Measurements from ENCODE around the gene SPATA25. TPM values are rescaled to one million over a fixed set of nuclear protein-coding genes. Genes with fewer than 3 reads are reported as not detected.

The SPATA25 gene
- total and polyA plus RNA-seq, 2 experiments from 2014 or later: 0.41 to 5.6 TPM

GRCh38 chr20:45867819-45868176 lies 19.6 kb downstream of the SPATA25 start:
- Histone ChIP-seq H3K36me3 (replicated peaks; ENCODE audit: insufficient read depth, low read depth) (no peaks in the 10 kb centered on the region), H4K20me1 (ENCODE audit: insufficient read depth, poor library complexity, severe bottlenecking) (no peaks in the 10 kb centered on the region), H3K27ac (peak overlapping the region; percentile 67), H3K27me3 (no peaks in the 10 kb centered on the region), H3K9me3 (ENCODE audit: low read depth) (no peaks in the 10 kb centered on the region), H2AFZ (no peak overlapping the region), H3K9me2 (replicated peaks; ENCODE audit: insufficient read depth) (no peaks in the 10 kb centered on the region), H3K4me2 (no peak overlapping the region), H3K4me3 (no peak overlapping the region), H3K79me2 (peaks cover 10% of the 10 kb centered on the region), H3K4me1 (ENCODE audit: insufficient read depth) (no peaks in the 10 kb centered on the region)
- TF ChIP-seq EZH2phosphoT487 (IDR thresholded peaks at IDR 0.05; ENCODE audit: low read depth, severe bottlenecking, unreplicated experiment) (no peak), CTCF (IDR thresholded peaks at IDR 0.05; ENCODE audit: poor library complexity) (no peak)
- no peak for DNase-seq (ENCODE audit: low spot score)

GRCh38 chr20:45867136-45867818 lies 20.1 kb downstream of the SPATA25 start:
- Histone ChIP-seq H3K4me3 (no peak overlapping the region), H4K20me1 (ENCODE audit: insufficient read depth, poor library complexity, severe bottlenecking) (no peaks in the 10 kb centered on the region), H3K9me3 (ENCODE audit: low read depth) (no peaks in the 10 kb centered on the region), H3K9me2 (replicated peaks; ENCODE audit: insufficient read depth) (no peaks in the 10 kb centered on the region), H3K27me3 (no peaks in the 10 kb centered on the region), H3K4me1 (ENCODE audit: insufficient read depth) (no peaks in the 10 kb centered on the region), H3K36me3 (replicated peaks; ENCODE audit: insufficient read depth, low read depth) (no peaks in the 10 kb centered on the region), H3K4me2 (no peak overlapping the region), H3K27ac (peak overlapping the region; percentile 67), H3K79me2 (peaks cover 10% of the 10 kb centered on the region), H2AFZ (no peak overlapping the region)
- DNase-seq (ENCODE audit: low spot score): no peak
- 79% methylated on average over 6 of the region's 6 CpGs for WGBS (ENCODE audit: low lambda C conversion rate, missing lambda C conversion rate)
- no peak for TF ChIP-seq EZH2phosphoT487 (IDR thresholded peaks at IDR 0.05; ENCODE audit: low read depth, severe bottlenecking, unreplicated experiment)
- no peak for TF ChIP-seq CTCF (IDR thresholded peaks at IDR 0.05; ENCODE audit: poor library complexity)
- TF ChIP-seq EZH2 (IDR thresholded peaks at IDR 0.05; ENCODE audit: borderline replicate concordance): no peak

DNA sequence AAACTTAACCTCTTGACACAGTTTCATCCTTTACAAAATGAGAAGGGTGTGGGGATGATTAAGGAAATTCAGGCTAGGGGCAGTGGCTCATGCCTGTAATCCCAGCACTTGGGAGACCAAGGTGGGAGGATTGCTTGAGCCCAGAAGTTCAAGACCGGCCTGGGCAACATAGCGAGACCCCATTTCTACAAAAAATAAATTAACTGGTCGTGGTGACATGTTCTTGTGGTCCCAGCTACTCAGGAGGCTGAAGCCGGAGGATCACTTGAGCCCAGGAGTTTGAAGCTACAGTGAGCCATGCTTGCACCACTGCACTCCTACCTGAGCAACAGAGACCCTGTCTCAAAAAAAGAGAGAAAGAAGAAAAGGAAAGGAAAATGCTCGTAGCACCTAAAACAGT lies 21.0 kb downstream of the SPATA25 start:
- no peaks in the 10 kb centered on the region for H3K9me2 ChIP-seq (replicated peaks; ENCODE audit: insufficient read depth)
- H3K9me3 ChIP-seq (ENCODE audit: low read depth): no peaks in the 10 kb centered on the region
- H2AFZ ChIP-seq: no peak overlapping the region
- H3K27me3 ChIP-seq: no peaks in the 10 kb centered on the region
- no peak for DNase-seq (ENCODE audit: low spot score)
- no peaks in the 10 kb centered on the region for H4K20me1 ChIP-seq (ENCODE audit: insufficient read depth, poor library complexity, severe bottlenecking)
- H3K79me2 ChIP-seq: peaks cover 14% of the 10 kb centered on the region
- 94% methylated on average over 5 of the region's 5 CpGs for WGBS (ENCODE audit: low lambda C conversion rate, missing lambda C conversion rate)
- no peak overlapping the region for H3K4me2 ChIP-seq
- no peaks in the 10 kb centered on the region for H3K36me3 ChIP-seq (replicated peaks; ENCODE audit: insufficient read depth, low read depth)
- H3K27ac ChIP-seq: peak overlapping the region; percentile 67
- TF ChIP-seq CTCF (IDR thresholded peaks at IDR 0.05; ENCODE audit: poor library complexity) (no peak), EZH2 (IDR thresholded peaks at IDR 0.05; ENCODE audit: borderline replicate concordance) (no peak), EZH2phosphoT487 (IDR thresholded peaks at IDR 0.05; ENCODE audit: low read depth, severe bottlenecking, unreplicated experiment) (no peak)
- no peak overlapping the region for H3K4me3 ChIP-seq
- H3K4me1 ChIP-seq (ENCODE audit: insufficient read depth): no peaks in the 10 kb centered on the region
